ENCODE data around the gene TOX4. TPM values are rescaled to one million over a fixed set of nuclear protein-coding genes. Genes with fewer than 3 reads are reported as not detected.

TOX4 gene
- total RNA-seq, 1 donor from 2014 or later: 63.0 TPM

- TF ChIP-seq CTCF (IDR thresholded peaks at IDR 0.05; ENCODE audit: partially characterized antibody, unreplicated experiment): no peak
- Mint-ChIP-seq H3K4me1 (ENCODE audit: low read depth, unreplicated experiment) (peaks cover 7% of the 10 kb centered on the region), H3K4me3 (ENCODE audit: unreplicated experiment) (peak overlapping the region; percentile 95), H3K27me3 (ENCODE audit: unreplicated experiment) (no peaks in the 10 kb centered on the region), H3K9me3 (ENCODE audit: unreplicated experiment) (no peaks in the 10 kb centered on the region), H3K27ac (ENCODE audit: unreplicated experiment) (peak overlapping the region; percentile 91), H3K36me3 (ENCODE audit: unreplicated experiment) (no peaks in the 10 kb centered on the region)
- no peak for DNase-seq
These were observed 21.4 kb upstream of the TOX4 start for GRCh38 chr14:21455592-21455911.

- TF ChIP-seq CTCF (IDR thresholded peaks at IDR 0.05; ENCODE audit: partially characterized antibody, unreplicated experiment): peak; percentile 67
- Mint-ChIP-seq H3K27ac (ENCODE audit: unreplicated experiment) (peak within 1 kb of the TSS; percentile 96), H3K4me1 (ENCODE audit: low read depth, unreplicated experiment) (peaks cover 7% of the 10 kb centered on the region), H3K9me3 (ENCODE audit: unreplicated experiment) (no peaks in the 10 kb centered on the region), H3K4me3 (ENCODE audit: unreplicated experiment) (peak within 1 kb of the TSS; percentile 95), H3K27me3 (ENCODE audit: unreplicated experiment) (no peaks in the 10 kb centered on the region), H3K36me3 (ENCODE audit: unreplicated experiment) (no peaks in the 10 kb centered on the region)
- peak; percentile 99 for DNase-seq
These were observed 20.9 kb upstream of the TOX4 start, which contains the start of gene CHD8 for GRCh38 chr14:21455912-21456667. TSS of gene CHD8 (minus strand) at chr14:21456123. CDS start at chr14:21431643, 24,480 bp downstream.

GRCh38 chr14:21467616-21468015 lies 9.4 kb upstream of the TOX4 start:
- Mint-ChIP-seq H3K9me3 (ENCODE audit: unreplicated experiment) (no peaks in the 10 kb centered on the region), H3K4me1 (ENCODE audit: low read depth, unreplicated experiment) (no peaks in the 10 kb centered on the region), H3K27me3 (ENCODE audit: unreplicated experiment) (no peaks in the 10 kb centered on the region), H3K4me3 (ENCODE audit: unreplicated experiment) (no peak overlapping the region), H3K36me3 (ENCODE audit: unreplicated experiment) (no peaks in the 10 kb centered on the region), H3K27ac (ENCODE audit: unreplicated experiment) (no peak overlapping the region)
- no peak for TF ChIP-seq CTCF (IDR thresholded peaks at IDR 0.05; ENCODE audit: partially characterized antibody, unreplicated experiment)
- DNase-seq: no peak

- Mint-ChIP-seq H3K27me3 (ENCODE audit: unreplicated experiment) (peaks cover 6% of the 10 kb centered on the region), H3K4me3 (ENCODE audit: unreplicated experiment) (peak overlapping the region; percentile 100), H3K27ac (ENCODE audit: unreplicated experiment) (no peak overlapping the region), H3K9me3 (ENCODE audit: unreplicated experiment) (peaks cover 6% of the 10 kb centered on the region), H3K36me3 (ENCODE audit: unreplicated experiment) (no peaks in the 10 kb centered on the region), H3K4me1 (ENCODE audit: low read depth, unreplicated experiment) (peaks cover 3% of the 10 kb centered on the region)
- no peak for TF ChIP-seq CTCF (IDR thresholded peaks at IDR 0.05; ENCODE audit: partially characterized antibody, unreplicated experiment)
- DNase-seq: no peak
These were observed 1.1 kb upstream of the TOX4 start for GRCh38 chr14:21475767-21476522.

- TF ChIP-seq CTCF (IDR thresholded peaks at IDR 0.05; ENCODE audit: partially characterized antibody, unreplicated experiment): no peak
- H3K4me1 Mint-ChIP-seq (ENCODE audit: low read depth, unreplicated experiment): peaks cover 3% of the 10 kb centered on the region
- H3K36me3 Mint-ChIP-seq (ENCODE audit: unreplicated experiment): no peaks in the 10 kb centered on the region
- peaks cover 6% of the 10 kb centered on the region for H3K27me3 Mint-ChIP-seq (ENCODE audit: unreplicated experiment)
- DNase-seq: peak; percentile 71
- peak overlapping the region; percentile 100 for H3K4me3 Mint-ChIP-seq (ENCODE audit: unreplicated experiment)
- peaks cover 6% of the 10 kb centered on the region for H3K9me3 Mint-ChIP-seq (ENCODE audit: unreplicated experiment)
- H3K27ac Mint-ChIP-seq (ENCODE audit: unreplicated experiment): peak overlapping the region; percentile 90
These were observed 471 bp upstream of the TOX4 start for GRCh38 chr14:21476523-21476924.

All from glutamatergic neuron (in vitro differentiated cells).